ENCODE data around the gene TBC1D22B.
"Not testable (repeated sequence)": the region's sequence is repeated elsewhere in the genome, so short reads cannot be mapped to it uniquely, and the experiment has no call there.

TBC1D22B gene

DNA sequence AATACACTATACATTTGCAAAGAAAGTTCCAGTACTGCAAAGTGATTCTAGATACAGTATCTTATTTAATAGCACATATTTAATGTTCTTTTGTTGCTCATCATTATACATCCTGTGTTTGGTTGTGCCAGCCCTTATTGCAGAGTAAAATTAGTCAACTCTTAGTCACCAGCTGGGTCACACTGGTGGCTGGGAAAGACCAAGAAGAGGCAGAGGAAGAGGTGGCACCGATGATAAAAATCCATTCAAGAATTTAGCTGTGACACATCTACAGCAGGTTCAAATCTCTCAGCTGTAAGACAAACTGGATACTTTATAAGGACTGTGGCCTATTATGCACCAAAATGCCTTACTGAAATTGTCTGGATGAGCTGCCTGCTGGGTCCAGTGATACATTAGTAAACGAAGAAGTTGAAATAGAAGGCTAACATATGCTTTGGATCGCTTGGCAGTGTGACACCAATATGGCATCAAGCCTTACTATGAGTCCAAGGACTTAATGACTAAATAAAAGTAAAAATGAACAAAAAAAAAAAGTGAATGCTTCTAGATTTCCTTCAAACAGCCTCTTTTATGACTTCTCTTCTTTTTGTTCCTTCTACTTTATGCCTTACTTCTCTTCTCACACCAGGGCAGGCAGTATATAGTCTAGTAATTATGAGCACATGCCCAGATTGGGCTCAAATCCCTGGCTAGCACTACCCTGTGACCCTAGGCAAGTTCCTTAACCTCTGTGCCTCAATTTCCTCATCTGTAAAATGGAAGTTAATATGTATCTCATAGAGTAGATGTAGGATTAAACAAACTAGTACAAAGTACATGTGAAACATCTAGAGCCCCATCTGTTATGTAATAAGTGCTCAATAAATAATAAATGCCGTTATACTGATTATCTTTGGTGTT is 66.8 kb downstream of the TBC1D22B start:
- no peak for DNase-seq

DNA sequence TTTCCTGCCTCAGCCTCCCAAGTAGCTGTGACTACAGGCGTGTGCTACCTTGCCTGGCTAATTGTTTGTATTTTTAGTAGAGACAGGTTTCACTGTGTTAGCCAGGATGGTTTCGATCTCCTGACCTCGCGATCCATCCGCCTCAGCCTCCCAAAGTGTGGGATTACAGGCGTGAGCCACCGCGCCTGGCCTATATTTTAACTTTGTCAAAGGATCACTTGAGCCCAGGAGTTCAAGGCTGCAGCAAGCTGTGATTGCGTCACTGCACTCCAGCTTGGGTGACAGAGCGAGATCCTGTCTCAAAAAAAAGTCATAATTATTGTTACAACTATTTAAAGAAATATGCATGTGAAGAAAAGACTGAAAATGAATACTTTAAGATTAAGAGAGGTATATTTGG is 72.8 kb downstream of the TBC1D22B start:
- DNase-seq, result not testable (repeated sequence)

DNA sequence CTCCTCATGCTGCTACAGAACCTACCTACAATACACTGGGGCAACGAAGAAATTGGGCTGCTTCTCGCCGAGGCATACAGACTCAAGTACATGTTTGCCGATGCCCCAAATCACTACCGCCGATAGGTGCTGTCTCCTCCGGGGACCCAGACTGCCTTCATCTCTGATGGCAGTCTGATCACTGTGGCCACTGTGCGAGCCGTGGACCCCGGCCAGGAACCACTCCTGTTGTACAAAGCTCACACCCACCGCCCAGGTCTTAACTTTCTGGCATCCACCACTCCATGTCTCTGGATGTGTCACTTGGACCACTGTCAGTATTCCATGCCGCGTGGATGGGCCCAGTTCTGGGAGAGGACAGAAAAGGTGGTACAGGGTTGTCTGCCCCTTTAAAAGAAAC is 73.5 kb downstream of the TBC1D22B start:
- no peak for DNase-seq

DNA sequence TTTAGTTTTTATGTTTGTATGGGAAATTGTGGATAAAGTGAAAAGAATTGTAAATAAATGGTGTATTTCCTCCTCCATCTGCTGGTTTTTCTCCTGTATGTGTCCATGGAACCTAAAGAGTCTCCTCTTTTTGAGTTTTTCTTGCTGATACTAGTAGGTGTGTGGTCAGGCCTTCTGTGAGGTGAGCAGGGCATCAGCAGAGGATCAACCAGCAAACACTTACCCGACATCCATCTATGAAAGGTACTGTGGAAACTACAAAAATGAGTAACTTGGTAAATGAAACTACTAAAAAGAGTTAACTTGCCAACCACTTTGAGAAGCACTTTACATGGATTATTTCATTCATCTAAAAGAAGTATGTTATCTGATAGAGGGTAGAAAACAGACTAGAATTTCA is 75.3 kb downstream of the TBC1D22B start:
- no peak for DNase-seq

DNA sequence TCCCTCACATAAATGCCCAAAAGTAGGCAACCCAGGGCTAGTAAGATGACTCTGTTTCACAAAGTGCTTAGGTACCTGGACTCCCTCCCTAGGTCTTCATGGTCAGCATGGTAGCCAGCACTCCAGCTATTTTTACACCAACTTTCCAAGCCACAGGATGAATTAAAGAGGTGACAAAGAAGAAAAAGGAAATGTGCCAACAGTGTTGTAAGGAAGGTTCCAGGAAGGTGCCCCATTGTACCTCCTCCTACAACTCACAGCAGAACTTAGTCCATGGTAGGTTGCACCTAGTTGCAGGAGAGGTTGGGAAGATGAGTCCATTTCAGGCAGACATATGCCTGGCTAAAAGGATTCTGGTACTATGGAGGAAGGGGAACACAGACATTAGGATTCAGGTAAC is 76.5 kb downstream of the TBC1D22B start:
- no peak for DNase-seq

DNA sequence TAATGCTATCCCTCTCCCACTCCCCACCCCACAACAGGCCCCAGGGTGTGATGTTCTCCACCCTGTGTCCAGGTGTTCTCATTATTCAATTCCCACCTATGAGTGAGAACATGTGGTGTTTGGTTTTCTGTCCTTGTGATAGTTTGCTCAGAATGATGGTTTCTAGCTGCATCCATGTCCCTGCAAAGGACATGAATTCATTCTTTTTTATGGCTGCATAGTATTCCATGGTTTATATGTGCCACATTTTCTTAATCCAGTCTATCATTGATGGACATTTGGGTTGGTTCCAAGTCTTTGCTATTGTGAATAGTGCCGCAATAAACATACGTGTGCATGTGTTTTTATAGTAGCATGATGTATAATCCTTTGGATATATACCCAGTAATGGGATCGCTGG is 80.7 kb downstream of the TBC1D22B start:
- DNase-seq, result not testable (repeated sequence)

DNA sequence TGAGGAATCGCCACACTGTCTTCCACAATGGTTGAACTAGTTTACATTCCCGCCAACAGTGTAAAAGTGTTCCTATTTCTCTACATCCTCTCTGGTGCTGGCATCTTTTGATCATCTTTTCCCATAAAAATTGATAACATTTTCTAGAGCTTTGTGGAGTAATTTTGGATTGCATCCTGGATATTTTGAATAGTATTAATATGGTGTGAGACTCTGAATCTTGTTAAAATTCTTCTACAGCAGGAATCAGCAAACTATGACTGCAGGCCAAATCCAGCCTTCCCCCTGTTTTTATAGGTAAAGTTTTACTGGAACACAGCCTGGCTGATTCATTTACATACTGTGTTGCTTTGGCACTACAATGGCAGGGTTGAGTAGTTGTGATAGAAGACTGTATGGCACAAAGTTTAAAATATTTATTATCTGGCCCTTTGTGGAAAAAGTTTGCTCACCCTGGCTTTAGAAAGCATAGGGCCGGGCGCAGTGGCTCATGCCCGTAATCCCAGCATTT is 81.2 kb downstream of the TBC1D22B start:
- no peak for DNase-seq

DNA sequence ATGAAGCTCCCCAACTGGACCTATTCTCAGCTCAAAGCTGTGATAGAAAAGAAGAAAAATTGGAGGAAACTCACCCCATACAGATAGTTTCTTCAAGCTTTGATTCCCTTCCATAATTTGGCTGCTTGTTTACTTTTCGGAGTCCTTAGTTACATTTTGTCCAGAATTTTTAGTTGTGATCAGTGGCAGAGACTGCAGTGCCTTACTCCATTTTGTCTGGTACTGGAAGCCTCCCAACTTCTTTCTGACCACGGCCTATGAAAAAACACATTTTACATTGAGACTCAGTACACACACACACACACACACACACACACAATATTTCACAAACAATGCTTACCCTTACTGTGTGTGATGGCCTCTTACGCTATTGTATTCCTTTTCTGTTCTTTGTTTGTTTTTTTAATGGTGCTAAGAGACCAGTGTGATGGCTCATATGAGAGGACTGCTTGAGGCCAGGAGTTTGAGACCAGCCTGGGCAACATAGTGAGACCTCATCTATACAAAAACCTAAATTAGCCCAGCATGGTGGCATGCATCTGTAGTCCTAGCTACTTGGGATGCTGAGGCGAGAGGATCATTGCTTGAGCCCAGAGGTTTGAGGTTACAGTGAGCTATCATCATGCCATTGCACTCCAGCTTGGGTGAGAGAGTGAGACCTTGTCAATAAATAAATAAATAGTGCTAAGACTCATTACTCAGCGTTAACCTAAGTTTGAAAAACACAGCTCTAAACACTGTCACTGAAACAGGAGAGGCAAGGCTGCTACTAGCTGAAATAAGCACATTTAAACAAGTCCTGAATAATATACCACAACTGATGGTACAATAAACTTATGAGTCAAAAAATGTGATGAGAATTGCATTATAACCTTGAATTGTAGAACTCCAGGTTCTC is 82.4 kb downstream of the TBC1D22B start:
- no peak for DNase-seq

DNA sequence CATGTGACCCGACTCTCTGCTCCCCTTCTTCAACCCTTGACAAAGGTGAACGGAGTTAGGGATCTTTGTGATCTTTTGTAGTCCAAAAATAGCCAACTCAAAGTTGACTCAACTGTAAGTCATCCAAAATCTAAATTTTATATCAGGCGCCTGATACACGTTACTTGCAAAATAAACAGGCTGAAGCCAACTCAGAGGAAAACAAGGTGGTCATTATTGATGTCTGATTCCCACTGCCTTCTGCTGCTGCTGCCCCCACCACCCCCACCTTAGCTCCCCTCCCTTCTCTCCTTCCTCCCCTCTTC is 83.0 kb downstream of the TBC1D22B start:
- DNase-seq, result no peak

DNA sequence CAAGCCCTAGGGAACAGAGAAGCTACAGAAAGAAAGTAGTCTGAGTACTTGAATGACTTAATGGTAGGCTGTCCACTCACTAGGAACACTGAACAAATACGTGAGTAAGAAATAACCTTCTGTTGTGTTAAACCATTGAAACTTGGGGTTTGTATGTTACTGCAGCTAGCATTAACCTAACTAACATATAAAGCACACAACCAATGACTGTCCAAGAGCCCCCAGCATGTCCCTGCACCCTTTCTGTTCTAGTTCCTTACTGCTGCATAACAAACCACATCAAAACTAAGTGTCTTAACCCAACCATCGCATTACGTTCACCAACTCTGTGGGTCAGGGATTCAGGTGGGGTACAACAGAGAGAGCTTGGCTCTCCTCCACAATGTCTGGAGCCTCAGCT is 85.7 kb downstream of the TBC1D22B start:
- DNase-seq, result no peak

DNA sequence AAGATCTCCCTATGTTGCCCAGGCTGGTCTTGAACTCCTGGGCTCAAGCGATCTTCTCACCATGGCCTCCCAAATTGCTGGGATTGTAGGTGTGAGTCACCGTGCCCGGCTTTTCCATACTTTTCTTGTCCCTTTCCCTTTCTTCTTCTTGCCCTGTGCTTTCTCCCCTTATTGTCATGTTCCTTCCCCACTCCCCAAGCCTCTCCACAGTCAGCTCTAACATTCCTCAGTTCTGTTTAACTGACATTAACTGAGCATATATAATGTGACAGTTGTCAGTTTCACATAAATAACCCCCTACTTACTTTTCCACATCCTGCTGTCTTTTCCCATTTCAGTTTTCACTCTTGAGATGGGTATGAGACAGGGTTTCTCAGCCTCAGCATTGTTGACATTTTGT is 86.7 kb downstream of the TBC1D22B start:
- DNase-seq, result no peak

DNA sequence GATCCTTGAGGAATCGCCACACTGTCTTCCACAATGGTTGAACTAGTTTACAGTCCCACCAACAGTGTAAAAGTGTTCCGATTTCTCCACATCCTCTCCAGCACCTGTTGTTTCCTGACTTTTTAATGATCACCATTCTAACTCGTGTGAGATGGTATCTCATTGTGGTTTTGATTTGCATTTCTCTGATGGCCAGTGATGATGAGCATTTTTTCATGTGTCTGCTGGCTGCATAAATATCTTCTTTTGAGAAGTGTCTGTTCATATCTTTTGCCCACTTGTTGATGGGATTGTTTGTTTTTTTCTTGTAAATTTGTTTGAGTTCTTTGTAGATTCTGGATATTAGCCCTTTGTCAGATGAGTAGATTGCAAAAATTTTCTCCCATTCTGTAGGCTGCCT is 88.2 kb downstream of the TBC1D22B start:
- DNase-seq, result not testable (repeated sequence)

DNA sequence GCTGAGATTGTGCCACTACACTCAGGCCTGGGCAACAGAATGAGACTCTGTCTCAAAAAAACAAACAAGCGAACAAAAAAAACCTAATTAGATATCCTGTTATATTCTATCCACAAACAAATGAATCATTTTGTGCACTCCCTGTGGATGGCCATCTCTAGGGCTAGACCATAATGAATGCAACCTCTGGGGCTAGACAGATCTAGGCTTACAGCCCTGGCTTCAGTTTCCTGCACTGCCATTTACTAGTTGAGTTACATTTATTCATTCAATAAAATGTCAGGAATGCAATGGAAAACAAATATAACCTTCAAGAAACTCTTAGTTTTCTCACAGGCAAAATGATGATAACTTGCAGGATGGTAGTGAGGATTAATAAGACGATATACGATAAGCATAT is 89.6 kb downstream of the TBC1D22B start:
- no peak for DNase-seq

DNA sequence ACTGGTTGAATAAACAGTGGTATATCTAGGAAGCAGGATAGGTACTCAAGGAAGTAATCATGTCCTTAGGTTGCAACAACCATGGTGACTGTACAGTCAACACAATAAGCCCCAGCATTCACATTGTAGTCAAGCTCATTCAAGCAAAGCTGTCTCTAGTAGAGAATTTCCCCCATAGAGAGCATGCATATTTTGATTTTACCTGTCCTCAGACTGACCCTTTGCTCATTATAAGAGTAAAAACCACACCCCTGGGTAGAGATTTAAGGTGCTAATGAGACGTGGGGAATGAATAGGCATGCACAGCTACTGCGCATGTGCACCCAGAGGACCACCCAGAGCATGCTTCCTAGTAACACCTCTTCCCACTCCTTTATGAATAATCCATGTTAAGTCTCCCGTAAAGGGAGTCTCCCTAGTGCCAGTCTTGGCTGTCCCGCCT is 90.1 kb downstream of the TBC1D22B start:
- no peak for DNase-seq

DNA sequence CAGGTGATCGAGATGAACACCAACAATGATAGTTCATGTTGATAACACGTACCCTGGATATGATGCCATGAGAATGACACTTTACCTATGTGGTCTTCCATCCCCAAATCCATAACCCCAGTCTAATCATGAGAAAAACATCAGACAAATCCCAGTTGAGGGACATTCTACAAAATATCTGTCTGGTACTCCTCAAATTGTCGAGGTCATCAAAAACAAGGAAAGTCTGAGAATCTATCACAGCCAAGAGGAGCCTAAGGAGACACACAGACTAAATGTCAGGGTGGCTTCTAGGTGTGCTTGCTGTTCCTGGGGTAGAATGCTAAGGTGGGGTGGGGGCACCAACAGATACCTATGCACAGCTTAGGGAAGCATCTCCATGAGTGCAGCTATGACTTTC is 93.5 kb downstream of the TBC1D22B start:
- DNase-seq, result no peak

DNA sequence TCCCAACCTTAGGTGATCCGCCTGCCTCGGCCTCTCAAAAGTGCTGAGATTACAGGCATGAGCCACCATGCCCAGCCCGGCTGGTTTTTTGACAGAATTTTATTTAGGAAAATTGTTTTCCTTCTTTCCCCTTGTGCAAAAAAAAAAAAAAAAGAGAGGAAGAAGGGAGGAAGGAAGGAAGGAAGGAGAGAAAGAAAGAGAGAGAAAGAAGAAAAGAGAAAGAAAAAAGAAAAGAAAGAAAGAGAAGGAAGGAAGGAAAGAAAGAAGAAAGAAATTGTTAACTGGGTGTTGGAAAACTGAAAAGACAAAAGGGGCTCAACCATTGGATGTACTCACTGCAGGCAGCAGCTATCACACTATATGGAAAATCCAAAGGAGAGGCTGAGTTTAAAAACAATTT is 94.8 kb downstream of the TBC1D22B start:
- no peak for DNase-seq

DNA sequence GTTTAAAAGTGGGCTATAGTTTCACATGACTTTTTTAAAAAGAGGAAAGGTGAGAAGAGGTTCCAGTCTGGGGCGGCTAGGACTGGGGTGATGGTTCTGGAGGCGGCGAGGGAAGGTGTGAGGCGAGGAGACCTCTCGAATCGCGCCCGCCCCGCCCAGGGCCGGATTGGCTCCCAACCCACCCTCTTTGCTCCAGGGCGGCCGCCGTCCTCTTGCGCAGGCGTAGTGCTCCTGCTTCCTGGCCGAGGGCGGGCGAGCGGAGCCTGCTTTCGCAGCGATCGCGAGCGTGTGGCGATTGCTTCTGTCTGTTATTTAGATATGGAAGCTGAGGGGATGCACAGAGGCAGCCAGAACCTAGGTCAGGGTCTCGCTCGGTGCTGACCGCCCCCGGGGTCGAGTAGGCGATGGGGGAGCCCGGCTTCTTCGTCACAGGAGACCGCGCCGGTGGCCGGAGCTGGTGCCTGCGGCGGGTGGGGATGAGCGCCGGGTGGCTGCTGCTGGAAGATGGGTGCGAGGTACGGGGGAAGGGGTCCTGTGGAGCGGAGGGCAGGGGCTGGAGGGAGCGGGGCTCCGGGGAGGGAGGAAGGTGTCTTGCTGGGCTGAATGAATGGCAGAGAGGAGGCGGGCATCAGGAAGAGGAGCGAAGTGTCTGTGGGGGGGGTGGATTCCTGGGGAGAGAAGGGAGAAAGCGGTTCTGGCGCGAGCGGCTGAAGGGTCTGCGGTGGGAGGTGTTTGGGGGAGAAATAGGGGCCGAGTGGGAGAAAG is 96.4 kb downstream of the TBC1D22B start, which contains the start of gene RNF8:
TSS of gene RNF8 (plus strand) at position 223 of the 765 bp plus-strand sequence. CDS start at position 405, 182 bp downstream.
- peak; percentile 95 for DNase-seq

DNA sequence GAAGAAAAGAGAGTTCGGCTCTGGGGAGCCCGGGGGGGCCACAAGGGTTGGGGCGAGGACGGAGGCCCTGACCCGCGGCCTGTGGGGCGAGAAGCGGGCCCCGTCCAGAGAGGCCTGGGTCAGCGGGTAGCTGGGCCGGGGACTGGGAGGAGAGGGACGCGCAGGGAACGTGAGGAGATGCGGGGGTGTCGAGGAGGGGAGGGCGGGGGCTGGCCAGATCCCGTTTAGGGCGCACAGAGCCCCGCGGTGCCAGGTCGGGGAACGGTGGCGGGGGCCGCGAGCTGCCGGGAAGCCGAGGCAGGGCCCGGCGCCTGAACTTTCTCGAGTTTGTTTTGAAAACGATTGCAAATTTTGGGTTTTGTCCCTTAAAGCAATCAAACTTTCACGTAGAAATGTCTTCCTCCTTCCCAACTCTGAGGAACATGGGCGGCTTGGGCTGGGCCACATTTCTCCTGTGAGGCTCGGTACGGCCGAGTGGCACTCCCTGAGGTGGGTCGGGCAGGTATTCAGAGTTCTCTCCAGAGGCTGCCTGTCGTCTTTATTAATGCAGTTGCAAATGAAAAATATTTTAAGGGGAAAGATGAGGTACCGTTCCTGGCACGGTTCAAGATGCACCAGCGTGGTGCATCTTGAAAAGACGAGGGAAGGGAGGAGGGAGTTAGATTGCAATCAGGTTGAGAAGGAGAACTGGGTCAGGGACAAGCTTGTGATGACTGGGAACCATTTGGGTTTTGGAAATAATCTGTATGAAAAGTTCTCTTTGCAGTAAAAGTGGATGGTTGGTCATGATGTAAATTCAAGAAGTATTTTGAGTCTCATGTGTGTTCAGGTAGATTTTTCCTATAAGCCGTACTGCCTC is 97.2 kb downstream of the TBC1D22B start:
- DNase-seq, result peak; percentile 31

DNA sequence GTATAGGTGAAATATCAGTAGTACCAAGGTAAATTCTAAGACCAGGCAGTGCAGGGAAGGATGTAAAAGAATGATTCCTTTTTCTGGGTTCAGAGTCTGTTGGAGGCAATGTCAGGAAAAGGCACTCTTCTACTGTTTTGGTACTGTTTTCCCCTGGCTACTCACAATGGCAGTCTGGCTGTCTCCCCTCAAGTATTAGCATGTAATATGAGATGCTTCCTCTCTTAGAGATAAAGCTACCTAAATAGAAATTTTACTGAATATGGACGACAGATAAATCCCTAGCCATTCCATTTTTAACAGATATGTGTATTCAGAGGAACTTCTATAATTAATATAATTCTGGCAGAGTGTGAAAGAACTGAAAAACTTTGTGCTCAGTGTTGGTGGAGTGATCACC is 99.7 kb downstream of the TBC1D22B start:
- no peak for DNase-seq

DNA sequence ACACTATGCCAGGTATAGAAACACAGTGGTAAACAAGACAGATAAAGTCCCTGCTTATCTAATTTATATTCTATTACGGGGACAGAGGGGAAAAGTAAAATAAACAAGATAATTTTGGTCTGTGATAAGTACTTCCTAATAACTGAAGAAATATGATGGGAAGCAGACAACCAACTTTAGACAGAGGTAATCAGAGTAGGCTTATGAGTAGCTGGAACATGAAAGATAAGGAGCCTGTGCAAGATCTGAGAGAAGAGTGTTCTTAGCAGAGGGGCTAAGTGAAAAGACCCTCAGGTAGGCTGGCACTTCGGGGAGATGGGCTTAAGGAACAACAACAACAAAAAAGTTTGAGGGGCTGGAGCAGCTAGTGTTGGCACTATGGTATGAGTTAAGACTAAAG is 100.3 kb downstream of the TBC1D22B start:
- no peak for DNase-seq

DNA sequence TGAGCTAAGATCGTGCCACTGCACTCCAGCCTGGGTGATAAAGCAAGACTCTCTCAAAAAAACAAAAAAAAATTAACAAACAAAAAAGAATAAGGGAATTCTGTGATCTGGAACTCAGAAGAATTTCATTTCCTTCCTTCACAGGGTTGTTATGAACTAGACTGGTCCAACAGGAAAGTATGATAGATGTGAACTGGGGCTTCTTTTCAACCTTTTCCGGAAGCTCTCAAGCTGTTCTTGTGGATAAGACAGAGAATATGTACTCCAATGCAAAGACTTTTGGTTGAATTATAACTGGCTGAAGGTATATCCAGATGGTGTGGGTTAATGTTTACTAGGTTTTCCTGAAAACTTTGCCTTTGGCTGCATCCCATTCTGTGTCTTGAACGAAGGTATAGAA is 101.5 kb downstream of the TBC1D22B start:
- peak; percentile 51 for DNase-seq

All from hematopoietic multipotent progenitor cell treated with erythropoietin and hydrocortisone succinate and interleukin-3 and kit ligand, for 4 days (in vitro differentiated cells).